DOHH2 (cell line): ENCODE data around the gene ABHD12.

Experiments
- H3F3A ChIP-seq: fragments of 200-600 bp; sonication (generic), shearing (Covaris generic); 2 replicates; pipeline ENCODE4 v1.6.0; 2016; ENCODE audit warnings: antibody characterized with exemption, mild to moderate bottlenecking; ENCODE audit not compliant: control insufficient read depth, insufficient read depth
- H3K27ac ChIP-seq: fragments of 200-600 bp; sonication (generic); 2 replicates; pipeline ENCODE4 v1.5.1; 2014; ENCODE audit warnings: low read depth, mild to moderate bottlenecking, low read length, moderate library complexity
- H3K27me3 ChIP-seq: fragments of 200-600 bp; sonication (generic); 2 replicates; pipeline ENCODE4 v1.6.1; 2014; ENCODE audit warnings: mild to moderate bottlenecking, low read length, mixed read lengths; ENCODE audit not compliant: control insufficient read depth
- H3K36me3 ChIP-seq: fragments of 200-600 bp; sonication (generic); 2 replicates; pipeline ENCODE4 v1.6.1; 2014; ENCODE audit warnings: mild to moderate bottlenecking, low read length, moderate library complexity, mixed read lengths; ENCODE audit not compliant: control insufficient read depth
- H3K4me1 ChIP-seq: fragments of 200-600 bp; sonication (generic); 2 replicates; pipeline ENCODE4 v1.6.1; 2014; ENCODE audit warnings: mild to moderate bottlenecking, low read length, mixed read lengths; ENCODE audit not compliant: control insufficient read depth
- H3K4me2 ChIP-seq: fragments of 200-600 bp; sonication (generic); 2 replicates; pipeline ENCODE4 v1.6.0; 2014; ENCODE audit warnings: mild to moderate bottlenecking, low read length, moderate library complexity
- H3K4me3 ChIP-seq: fragments of 200-600 bp; sonication (generic); 2 replicates; pipeline ENCODE4 v1.5.1; 2014; ENCODE audit warnings: mild to moderate bottlenecking, low read length, mixed read lengths
- H3K79me2 ChIP-seq: fragments of 200-600 bp; sonication (generic); 2 replicates; pipeline ENCODE4 v1.6.1; 2014; ENCODE audit warnings: mild to moderate bottlenecking, low read length, mixed read lengths; ENCODE audit not compliant: control insufficient read depth
- H3K9me2 ChIP-seq: fragments of 200-600 bp; sonication (generic); replicated peaks from 2 replicates; pipeline ENCODE4 v1.6.1; 2014; ENCODE audit warnings: mild to moderate bottlenecking, low read length, mixed read lengths; ENCODE audit not compliant: control insufficient read depth
- H3K9me3 ChIP-seq: fragments of 200-600 bp; sonication (generic); 2 replicates; pipeline ENCODE4 v1.6.1; 2014; ENCODE audit warnings: antibody characterized with exemption, low read length, mixed read lengths; ENCODE audit not compliant: control insufficient read depth, insufficient read depth
- H4K20me1 ChIP-seq: fragments of 200-600 bp; sonication (generic); 2 replicates; pipeline ENCODE4 v1.6.0; 2014; ENCODE audit warnings: low read depth, mild to moderate bottlenecking, antibody characterized with exemption, low read length, moderate library complexity; ENCODE audit not compliant: control insufficient read depth, insufficient read depth
- CTCF ChIP-seq: fragments of 200-600 bp; sonication (generic); IDR thresholded peaks from one replicate; pipeline ENCODE4 v1.5.1; 2014; ENCODE audit warnings: antibody characterized with exemption, mild to moderate bottlenecking, low read depth, low read length; ENCODE audit not compliant: poor library complexity, severe bottlenecking
- EZH2phosphoT487 ChIP-seq: fragments of 200-600 bp; sonication (generic); IDR thresholded peaks from 2 replicates; pipeline ENCODE4 v1.6.1; 2017; ENCODE audit warnings: borderline replicate concordance, mild to moderate bottlenecking, antibody characterized with exemption, low read length, moderate library complexity, mixed read lengths

ABHD12 gene

GRCh38 chr20:25355011-25355595 is 35.5 kb downstream of the ABHD12 start:
- H3K9me3 ChIP-seq: peaks cover 5% of the 10 kb centered on the region; the same call in 1 of the 2 replicates
- TF ChIP-seq CTCF (no peak), EZH2phosphoT487 (no peak)
- H3K36me3 ChIP-seq: no peaks in the 10 kb centered on the region; the same call in 1 of the 2 replicates
- peaks cover 62% of the 10 kb centered on the region for H3K79me2 ChIP-seq
- no peak overlapping the region for H3K27ac ChIP-seq
- no peaks in the 10 kb centered on the region for H3K27me3 ChIP-seq
- no peak overlapping the region for H3K4me2 ChIP-seq
- H3K4me3 ChIP-seq: no peak overlapping the region
- peaks cover 13% of the 10 kb centered on the region for H3K4me1 ChIP-seq
- no peaks in the 10 kb centered on the region for H3F3A ChIP-seq
- no peaks in the 10 kb centered on the region for H3K9me2 ChIP-seq
- H4K20me1 ChIP-seq: no peaks in the 10 kb centered on the region

- H3K4me1 ChIP-seq: peaks cover 13% of the 10 kb centered on the region
- H3K27me3 ChIP-seq: no peaks in the 10 kb centered on the region
- H3K36me3 ChIP-seq: no peaks in the 10 kb centered on the region; the same call in 1 of the 2 replicates
- no peak for TF ChIP-seq EZH2phosphoT487
- TF ChIP-seq CTCF: no peak
- H3K9me3 ChIP-seq: peaks cover 5% of the 10 kb centered on the region; the same call in 1 of the 2 replicates
- no peaks in the 10 kb centered on the region for H3F3A ChIP-seq
- no peak overlapping the region for H3K4me3 ChIP-seq
- H3K79me2 ChIP-seq: peaks cover 66% of the 10 kb centered on the region
- no peaks in the 10 kb centered on the region for H4K20me1 ChIP-seq
- no peak overlapping the region for H3K4me2 ChIP-seq
- no peaks in the 10 kb centered on the region for H3K9me2 ChIP-seq
- H3K27ac ChIP-seq: no peak overlapping the region
Measured at GRCh38 chr20:25353747-25354705, 36.6 kb downstream of the ABHD12 start.

GRCh38 chr20:25353353-25353746 is 37.3 kb downstream of the ABHD12 start:
- Histone ChIP-seq H4K20me1 (no peaks in the 10 kb centered on the region), H3K36me3 (no peaks in the 10 kb centered on the region; the same call in 1 of the 2 replicates), H3K4me3 (no peak overlapping the region), H3K4me1 (peaks cover 13% of the 10 kb centered on the region), H3K27me3 (no peaks in the 10 kb centered on the region), H3K79me2 (peaks cover 64% of the 10 kb centered on the region), H3K9me3 (peaks cover 5% of the 10 kb centered on the region; the same call in 1 of the 2 replicates), H3K9me2 (no peaks in the 10 kb centered on the region), H3K27ac (no peak overlapping the region), H3F3A (no peaks in the 10 kb centered on the region), H3K4me2 (no peak overlapping the region)
- TF ChIP-seq EZH2phosphoT487: no peak
- no peak for TF ChIP-seq CTCF
